HT-29 (cell line): Measurements from ENCODE around the gene CMYA5. TPM values are rescaled to one million over a fixed set of nuclear protein-coding genes. Genes with fewer than 3 reads are reported as not detected.

Source experiments
- DNase-seq: peaks from one replicate; pipeline ENCODE4 v3.0.0-alpha.2; 2015; ENCODE audit warnings: low spot score
- total RNA-seq: library from RNA; depleted of rRNA; stranded (reverse); fragments of >200 nt; shearing (Covaris generic); gene quantifications from 2 replicates; pipeline ENCODE4 v1.2.3, GENCODE V29; 2014

Gene CMYA5
- total RNA-seq, 1 experiment from 2014 or later, result 0.08 TPM

- DNase-seq, result peak; percentile 36
Measured at GRCh38 chr5:79702606-79703380, 13.2 kb downstream of the CMYA5 start.

DNA sequence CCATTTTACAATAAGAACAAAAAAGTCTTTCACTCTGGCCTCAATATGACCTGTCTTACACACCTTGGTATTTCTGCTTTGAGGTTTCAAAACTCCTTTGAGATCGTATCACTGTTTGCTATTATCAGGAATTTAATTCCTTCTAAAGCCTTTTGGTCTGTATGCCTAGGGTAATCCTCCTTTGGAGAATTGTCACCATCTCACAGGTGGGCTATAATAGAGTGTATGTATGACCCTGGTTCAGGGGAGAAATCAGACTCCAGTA is 13.7 kb downstream of the CMYA5 start:
- no peak for DNase-seq

DNA sequence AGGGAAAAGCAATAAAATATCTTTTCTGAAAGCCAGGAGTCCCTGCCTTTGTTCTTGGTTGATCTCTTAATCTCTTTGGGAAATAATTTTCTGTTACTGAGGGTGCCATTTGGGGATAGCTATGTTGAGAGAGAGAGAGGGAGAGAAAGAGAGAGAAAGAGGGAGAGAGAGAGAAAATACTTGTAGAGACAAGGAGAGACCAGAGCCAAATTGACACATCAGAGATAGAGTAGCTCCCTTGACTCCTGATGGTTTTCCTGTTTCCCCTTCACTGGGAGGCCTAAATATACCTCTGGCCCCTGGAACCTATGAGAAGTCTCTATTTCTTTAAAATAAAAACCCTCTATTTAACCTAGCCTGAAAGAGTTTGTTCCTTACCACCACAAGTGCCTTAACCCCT is 14.9 kb downstream of the CMYA5 start:
- DNase-seq, result no peak

GRCh38 chr5:79705632-79706031 is 16.0 kb downstream of the CMYA5 start:
- DNase-seq, result no peak

DNA sequence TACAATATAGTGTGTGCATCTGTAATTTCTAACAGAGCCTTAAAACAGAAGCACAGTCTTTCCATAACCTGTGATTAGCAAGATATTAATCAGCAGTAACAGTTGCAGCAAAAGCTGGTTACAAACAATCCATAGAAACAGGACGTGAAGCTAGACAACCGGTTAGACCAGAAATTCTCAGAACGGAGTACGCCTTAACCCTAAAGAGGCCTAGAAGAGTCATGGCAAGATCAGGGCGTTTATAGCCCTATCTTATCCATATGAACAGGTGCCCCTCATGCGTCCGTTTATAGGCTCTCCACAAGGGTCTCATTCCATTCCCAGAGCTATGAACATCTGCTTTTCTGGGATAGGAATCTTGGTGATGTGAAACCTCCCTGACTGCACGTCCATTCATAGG is 16.7 kb downstream of the CMYA5 start:
- DNase-seq, result peak; percentile 13

GRCh38 chr5:79707535-79707934 is 17.9 kb downstream of the CMYA5 start:
- no peak for DNase-seq

DNA sequence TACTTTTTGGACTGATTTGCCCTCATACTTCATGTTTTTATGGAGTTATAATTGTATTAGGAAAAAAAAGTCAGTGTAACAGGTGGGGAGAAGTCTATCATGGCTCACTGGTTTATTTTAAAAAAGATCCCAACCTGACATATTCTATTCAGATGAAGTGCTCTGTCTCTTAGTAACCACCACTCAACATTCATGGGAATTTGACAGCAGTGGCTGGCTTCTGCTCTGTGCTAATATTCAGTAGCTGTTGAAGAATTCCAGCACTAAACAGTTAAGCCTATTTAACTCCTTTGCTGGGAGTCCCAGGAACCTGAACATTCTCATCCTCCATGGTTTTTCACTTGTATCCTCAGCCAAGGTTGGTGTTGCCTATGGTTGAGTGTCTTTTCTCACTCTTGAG is 23.1 kb downstream of the CMYA5 start:
- no peak for DNase-seq

DNA sequence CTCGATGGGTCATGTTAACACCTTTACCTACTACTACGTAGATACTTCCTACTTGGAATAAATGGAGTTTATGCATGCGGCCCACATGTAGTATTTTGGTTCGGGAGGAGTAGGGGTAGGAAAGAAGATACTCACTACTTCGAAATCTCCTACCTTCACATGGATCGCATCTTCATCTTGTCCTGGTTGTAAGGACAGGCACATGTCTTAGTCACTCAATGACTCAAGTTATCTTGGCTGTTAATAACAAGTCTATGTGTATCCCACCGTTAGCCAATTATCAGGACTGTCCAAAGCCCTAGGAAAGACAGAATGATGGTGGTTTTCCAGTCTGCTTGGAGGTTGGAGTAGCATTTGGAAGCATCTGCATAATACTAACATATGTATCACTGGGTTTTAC is 24.1 kb downstream of the CMYA5 start:
- DNase-seq, result no peak

DNA sequence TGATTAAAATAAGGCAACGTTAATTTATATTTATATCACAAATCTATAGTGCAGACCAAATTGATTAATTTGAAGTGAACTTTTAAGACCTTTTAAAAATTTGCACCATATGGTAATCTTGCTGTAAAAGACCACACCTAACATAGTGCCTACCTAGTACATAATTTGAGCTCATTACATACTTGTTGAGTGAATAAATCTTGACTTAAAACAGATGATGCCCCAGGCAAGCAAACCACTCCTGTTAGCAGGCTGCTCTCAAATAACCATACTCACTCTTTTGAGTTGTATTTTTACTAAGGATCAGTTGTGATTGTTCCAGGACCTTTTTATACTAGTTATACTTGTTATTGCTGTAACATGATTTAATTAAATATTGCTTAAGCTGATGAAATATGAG is 27.2 kb downstream of the CMYA5 start:
- no peak for DNase-seq

GRCh38 chr5:79720096-79720495 is 30.5 kb downstream of the CMYA5 start:
- no peak for DNase-seq

GRCh38 chr5:79727451-79728355 is 38.1 kb downstream of the CMYA5 start:
- no peak for DNase-seq

- DNase-seq, result no peak
Measured at GRCh38 chr5:79728396-79728795, 38.8 kb downstream of the CMYA5 start.

- DNase-seq, result no peak
Measured at GRCh38 chr5:79729679-79730078, 40.0 kb downstream of the CMYA5 start.

DNA sequence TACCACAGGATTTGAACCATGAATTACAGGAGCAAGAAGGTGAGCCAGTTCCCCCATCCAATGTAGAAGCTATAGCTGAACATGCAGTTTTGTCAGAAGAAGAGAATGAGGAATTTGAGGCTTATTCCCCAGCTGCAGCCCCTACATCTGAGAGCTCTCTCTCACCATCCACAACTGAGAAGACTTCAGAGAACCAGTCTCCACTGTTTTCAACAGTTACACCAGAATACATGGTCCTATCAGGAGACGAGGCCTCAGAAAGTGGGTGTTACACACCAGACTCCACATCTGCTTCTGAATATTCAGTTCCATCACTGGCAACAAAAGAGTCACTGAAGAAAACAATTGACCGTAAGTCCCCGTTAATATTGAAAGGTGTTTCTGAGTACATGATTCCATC is 40.9 kb downstream of the CMYA5 start:
- DNase-seq, result no peak

DNA sequence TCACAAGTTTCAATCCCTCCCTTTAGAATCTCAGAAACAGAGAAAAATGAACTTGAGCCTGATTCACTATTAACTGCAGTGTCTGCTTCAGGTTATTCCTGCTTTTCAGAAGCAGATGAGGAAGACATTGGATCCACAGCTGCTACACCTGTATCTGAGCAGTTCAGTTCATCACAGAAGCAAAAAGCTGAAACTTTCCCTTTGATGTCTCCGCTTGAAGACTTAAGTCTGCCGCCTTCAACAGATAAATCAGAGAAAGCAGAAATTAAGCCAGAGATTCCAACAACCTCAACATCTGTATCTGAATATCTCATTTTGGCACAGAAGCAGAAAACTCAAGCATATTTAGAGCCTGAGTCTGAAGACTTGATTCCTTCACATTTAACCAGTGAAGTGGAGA is 42.1 kb downstream of the CMYA5 start:
- no peak for DNase-seq

- no peak for DNase-seq
Measured at GRCh38 chr5:79736528-79737514, 47.2 kb downstream of the CMYA5 start.

DNA sequence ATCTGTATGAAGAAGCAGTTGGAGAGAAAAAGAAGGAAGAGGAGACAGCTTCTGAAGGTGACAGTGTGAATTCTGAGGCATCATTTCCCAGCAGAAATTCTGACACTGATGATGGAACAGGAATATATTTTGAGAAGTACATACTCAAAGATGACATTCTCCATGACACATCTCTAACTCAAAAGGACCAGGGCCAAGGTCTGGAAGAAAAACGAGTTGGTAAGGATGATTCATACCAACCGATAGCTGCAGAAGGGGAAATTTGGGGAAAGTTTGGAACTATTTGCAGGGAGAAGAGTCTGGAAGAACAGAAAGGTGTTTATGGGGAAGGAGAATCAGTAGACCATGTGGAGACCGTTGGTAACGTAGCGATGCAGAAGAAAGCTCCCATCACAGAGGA is 48.7 kb downstream of the CMYA5 start:
- DNase-seq, result no peak

DNA sequence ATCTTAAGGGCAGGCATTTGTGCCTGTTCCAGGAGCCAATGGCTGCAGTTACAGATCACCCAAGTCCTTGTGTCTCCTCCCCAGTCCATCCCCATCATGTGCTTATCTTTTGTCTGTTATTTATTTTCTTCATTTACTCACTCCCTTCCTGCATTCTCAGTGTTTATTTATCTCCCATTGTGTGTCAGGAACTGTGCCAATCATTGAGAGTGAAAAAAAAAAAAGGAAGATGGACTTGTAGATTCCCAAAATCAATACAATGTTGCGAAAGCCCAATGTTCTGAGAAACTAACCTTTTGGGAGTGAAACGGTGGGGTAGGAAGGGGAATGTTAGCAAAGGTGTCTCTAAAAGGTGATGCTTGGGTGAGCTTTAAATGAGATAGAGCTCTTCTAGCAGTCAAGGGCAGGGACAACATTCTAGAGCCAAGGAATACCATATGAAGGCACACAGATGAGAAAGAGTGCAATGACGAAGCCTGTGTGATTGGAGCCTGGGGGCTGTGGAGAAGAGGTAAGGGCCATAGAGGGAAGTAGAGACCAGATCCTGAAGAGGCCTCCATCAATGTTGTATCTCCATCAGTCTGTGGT is 53.0 kb downstream of the CMYA5 start:
- no peak for DNase-seq

GRCh38 chr5:79743846-79744605 is 54.4 kb downstream of the CMYA5 start:
- no peak for DNase-seq

GRCh38 chr5:79745255-79745654 is 55.6 kb downstream of the CMYA5 start:
- no peak for DNase-seq
